Uterus (tissue), 4 donors: ENCODE measurements around the gene S100A14. TPM values are rescaled to one million over a fixed set of nuclear protein-coding genes. Genes with fewer than 3 reads are reported as not detected.

ENCODE experiments used
- DNase-seq, 2 donors: peaks; one replicate each; pipeline ENCODE4 v3.0.0-alpha.2; 2019 to 2020
- H3K27ac ChIP-seq, 2 donors: fragments of 200-600 bp; sonication (generic); 1 replicate in 1 of 2; 2 replicates in 1 of 2; pipeline ENCODE4 v1.5.1; 2016 to 2018
- H3K27me3 ChIP-seq, 2 donors: fragments of 200-600 bp; sonication (generic); one replicate each; pipeline ENCODE4 v1.5.1; 2018 to 2019; ENCODE audit warnings: control low read depth in 1 of 2
- H3K36me3 ChIP-seq, 2 donors: fragments of 200-600 bp; sonication (generic); one replicate each; pipeline ENCODE4 v1.5.1; 2019; ENCODE audit warnings: control low read depth in 1 of 2
- H3K4me1 ChIP-seq, 2 donors: fragments of 200-600 bp; sonication (generic); one replicate each; pipeline ENCODE4 v1.5.1; 2018 to 2019; ENCODE audit warnings: control low read depth in 1 of 2
- H3K4me3 ChIP-seq, 2 donors: fragments of 200-600 bp; sonication (generic); 1 replicate in 1 of 2; 2 replicates in 1 of 2; pipeline ENCODE4 v1.5.1; 2018 to 2019; ENCODE audit warnings: mild to moderate bottlenecking in 1 of 2
- H3K9me3 ChIP-seq, 2 donors: fragments of 200-600 bp; sonication (generic); one replicate each; pipeline ENCODE4 v1.5.1; 2019; ENCODE audit warnings: control low read depth in 1 of 2
- CTCF ChIP-seq, 4 experiments: fragments of 200-600 bp in 2 of 4; fragments of 450-650 bp in 2 of 4; sonication (generic) in 2 of 4; IDR thresholded peaks; one replicate each; pipeline ENCODE4 v1.5.1; 2016 to 2019; ENCODE audit warnings: antibody characterized with exemption in 4 of 4, mild to moderate bottlenecking in 2 of 4, moderate library complexity in 1 of 4
- POLR2A ChIP-seq, 2 donors: fragments of 450-650 bp; IDR thresholded peaks; one replicate each; pipeline ENCODE4 v1.6.1; 2016; ENCODE audit warnings: antibody characterized with exemption in 2 of 2, mild to moderate bottlenecking in 1 of 2, moderate library complexity in 1 of 2
- intact Hi-C: fragments of 100-400 bp; cut with DNase I; formaldehyde crosslinking; loops from one replicate; pipeline ENCODE4 v1.15.1; 2023; ENCODE audit warnings: low total_unique reads
- total RNA-seq, 4 donors: library from RNA; depleted of rRNA in 3 of 4; stranded (reverse); fragments of >200 nt in 3 of 4; gene quantifications; one replicate each; pipeline versions ENCODE4 v1.1.0 to v1.2.4, GENCODE V29; 2014 to 2023
- donor health status: DM: yes; HTN: yes; CAD: no.

The S100A14 gene
- 1 to 10 TPM in 1 of 4 donors, under 1 TPM in 1, not detected in 2; 0.29 to 6.2 TPM for total RNA-seq

GRCh38 chr1:153616144-153616916, at the start of gene S100A14:
TSS of gene S100A14 (minus strand) at chr1:153616325. CDS start at chr1:153615858, 467 bp downstream.
- Histone ChIP-seq H3K27me3 (no peaks in the 10 kb centered on the region), H3K27ac (peak within 1 kb of the TSS in 1 of 2 donors; percentile 6), H3K9me3 (no peaks in the 10 kb centered on the region), H3K4me3 (no peak within 1 kb of the TSS), H3K36me3 (no peaks in the 10 kb centered on the region), H3K4me1 (no peaks in the 10 kb centered on the region)
- intact Hi-C loops, result no loop called here
- no peak for TF ChIP-seq POLR2A (IDR thresholded peaks at IDR 0.05)
- no peak for TF ChIP-seq CTCF (IDR thresholded peaks at IDR 0.05)
- DNase-seq, result no peak

DNA sequence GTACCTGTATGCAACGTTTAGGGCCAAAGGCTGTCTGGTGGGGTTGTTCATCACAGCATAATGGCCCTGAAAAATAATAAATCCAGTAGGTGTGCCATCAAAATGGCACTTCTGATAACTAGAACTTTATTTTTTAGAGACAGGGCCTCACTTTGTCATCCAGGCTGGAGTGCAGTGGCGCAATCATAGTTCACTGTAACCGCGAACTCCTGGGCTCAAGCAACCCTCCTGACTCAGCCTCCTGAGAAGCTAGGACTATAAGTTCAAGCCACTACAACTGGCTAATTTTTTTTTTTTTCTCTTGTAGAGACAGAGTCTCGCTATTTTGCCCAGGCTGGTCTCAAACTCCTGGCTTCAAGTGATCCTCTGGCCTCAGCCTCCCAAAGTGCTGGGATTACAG, 47.1 kb upstream of the S100A14 start:
- no peaks in the 10 kb centered on the region for H3K36me3 ChIP-seq
- intact Hi-C loops, result no loop called here
- H3K4me1 ChIP-seq, result peaks cover 4 to 9% of the 10 kb centered on the region in 2 donors
- H3K27ac ChIP-seq, result no peak overlapping the region
- no peaks in the 10 kb centered on the region for H3K27me3 ChIP-seq
- H3K4me3 ChIP-seq, result no peak overlapping the region
- no peaks in the 10 kb centered on the region for H3K9me3 ChIP-seq
- no peak for DNase-seq
- TF ChIP-seq POLR2A (IDR thresholded peaks at IDR 0.05) (no peak), CTCF (IDR thresholded peaks at IDR 0.05) (no peak)

GRCh38 chr1:153662269-153662668, 46.1 kb upstream of the S100A14 start:
- intact Hi-C loops, result no loop called here
- H3K36me3 ChIP-seq, result no peaks in the 10 kb centered on the region

DNA sequence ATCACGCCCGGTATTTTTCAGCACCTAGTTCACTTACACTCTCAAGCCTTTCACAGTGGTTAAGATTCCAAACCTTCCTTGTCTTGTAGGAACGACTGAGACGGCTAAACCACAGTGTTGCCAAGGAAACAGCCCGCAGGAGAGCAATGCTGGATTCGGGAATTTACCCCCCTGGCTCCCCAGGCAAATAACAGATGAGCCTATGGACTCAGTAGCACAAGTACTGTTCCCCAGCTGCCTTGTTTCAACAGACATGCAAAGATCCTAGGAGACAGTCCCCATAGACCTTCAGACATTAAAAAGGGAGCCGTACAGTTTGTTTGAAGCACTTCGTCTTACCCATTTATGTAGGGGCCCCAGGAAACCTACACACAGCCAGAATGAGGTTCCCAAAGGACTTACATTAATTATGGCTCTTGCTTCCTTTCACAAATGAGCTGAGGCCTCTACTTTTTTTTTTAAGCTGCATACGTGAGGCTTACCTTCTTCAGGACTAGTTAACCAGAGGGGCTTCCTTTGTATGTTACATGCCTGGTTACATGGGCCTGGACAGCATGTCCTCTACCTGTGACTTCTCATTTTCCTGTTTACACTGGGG, 45.1 kb upstream of the S100A14 start:
- Histone ChIP-seq H3K27ac (no peak overlapping the region), H3K9me3 (no peaks in the 10 kb centered on the region), H3K36me3 (no peaks in the 10 kb centered on the region), H3K4me1 (peaks cover 4 to 9% of the 10 kb centered on the region in 2 donors), H3K4me3 (no peak overlapping the region), H3K27me3 (no peaks in the 10 kb centered on the region)
- DNase-seq, result no peak
- no peak for TF ChIP-seq CTCF (IDR thresholded peaks at IDR 0.05)
- no peak for TF ChIP-seq POLR2A (IDR thresholded peaks at IDR 0.05)
- intact Hi-C loops, result no loop called here

More at GRCh38 chr1:153662269-153662668, 46.1 kb upstream of the S100A14 start:
- TF ChIP-seq POLR2A (IDR thresholded peaks at IDR 0.05) (no peak), CTCF (IDR thresholded peaks at IDR 0.05) (no peak)
- Histone ChIP-seq H3K4me1 (peaks cover 4 to 9% of the 10 kb centered on the region in 2 donors), H3K4me3 (no peak overlapping the region), H3K27me3 (no peaks in the 10 kb centered on the region), H3K9me3 (no peaks in the 10 kb centered on the region), H3K27ac (no peak overlapping the region)
- DNase-seq, result no peak

- H3K27ac ChIP-seq, result peak overlapping the region; percentile 98
- no peak overlapping the region for H3K4me3 ChIP-seq
- TF ChIP-seq CTCF (IDR thresholded peaks at IDR 0.05), result no peak
- H3K36me3 ChIP-seq, result no peaks in the 10 kb centered on the region
- DNase-seq, result no peak
- intact Hi-C loops, result no loop called here
- peaks cover 4 to 9% of the 10 kb centered on the region in 2 donors for H3K4me1 ChIP-seq
- no peaks in the 10 kb centered on the region for H3K9me3 ChIP-seq
- no peaks in the 10 kb centered on the region for H3K27me3 ChIP-seq
Observed at GRCh38 chr1:153659656-153660055, 43.5 kb upstream of the S100A14 start.
